PC-9 (cell line): Measurements from ENCODE around the gene HIRA. TPM values are rescaled to one million over a fixed set of nuclear protein-coding genes. Genes with fewer than 3 reads are reported as not detected.

ENCODE experiments used
- BruUV-seq: library from RNA; stranded (reverse); fragments of 400-500 nt; replicated peaks from 2 replicates; lab custom pipeline; 2021; lab: Mats Ljungman, UMichigan
- CTCF ChIA-PET: fragments of 300-600 bp; sonication (Branson Sonifier 250); formaldehyde crosslinking; loops from one replicate; lab custom pipeline; 2022; ENCODE audit warnings: antibody characterized with exemption; lab: Charles Lee
- POLR2A ChIA-PET: fragments of 300-600 bp; sonication (Branson Sonifier 250); formaldehyde crosslinking; loops from one replicate; lab custom pipeline; 2022; ENCODE audit warnings: antibody characterized with exemption; ENCODE audit not compliant: unreplicated experiment; lab: Charles Lee
- DNase-seq, 2 experiments: peaks; one replicate each; pipeline versions ENCODE4 v3.0.0 to v3.0.0-alpha.2; 2015 to 2022; ENCODE audit warnings: mixed read lengths in 1 of 2
- H2AFZ ChIP-seq: fragments of 200-600 bp; sonication (generic); 2 replicates; pipeline ENCODE4 v1.8.1; 2017; ENCODE audit warnings: antibody characterized with exemption
- H3F3A ChIP-seq: fragments of 200-600 bp; sonication (generic); 2 replicates; pipeline ENCODE4 v1.8.1; 2017; ENCODE audit warnings: antibody characterized with exemption, mild to moderate bottlenecking, low read depth; ENCODE audit not compliant: insufficient read depth
- H3K27ac ChIP-seq: fragments of 200-600 bp; sonication (generic); 2 replicates; pipeline ENCODE4 v1.6.1; 2016; ENCODE audit warnings: mixed run types
- H3K27me3 ChIP-seq: fragments of 200-600 bp; sonication (generic); 2 replicates; pipeline ENCODE4 v1.6.1; 2016; ENCODE audit warnings: low read depth, mixed run types; ENCODE audit not compliant: insufficient read depth
- H3K36me3 ChIP-seq: fragments of 200-600 bp; sonication (generic); 2 replicates; pipeline ENCODE4 v1.6.1; 2016; ENCODE audit warnings: low read depth, mixed run types
- H3K4me1 ChIP-seq: fragments of 200-600 bp; sonication (generic); replicated peaks from 2 replicates; pipeline ENCODE4 v1.6.1; 2016; ENCODE audit warnings: mixed run types; ENCODE audit not compliant: insufficient read depth
- H3K4me2 ChIP-seq: fragments of 200-600 bp; sonication (generic); 2 replicates; pipeline ENCODE4 v1.6.1; 2017; ENCODE audit warnings: mixed run types
- H3K4me3 ChIP-seq: fragments of 200-600 bp; sonication (generic); 2 replicates; pipeline ENCODE4 v1.6.1; 2016; ENCODE audit warnings: mixed run types
- H3K79me2 ChIP-seq: fragments of 200-600 bp; sonication (generic); 2 replicates; pipeline ENCODE4 v1.6.1; 2017; ENCODE audit warnings: low read depth, mixed run types
- H3K9me2 ChIP-seq: fragments of 200-600 bp; sonication (generic); 2 replicates; pipeline ENCODE4 v1.8.1; 2017; ENCODE audit warnings: mild to moderate bottlenecking; ENCODE audit not compliant: insufficient read depth
- H3K9me3 ChIP-seq: fragments of 200-600 bp; sonication (generic); 2 replicates; pipeline ENCODE4 v1.8.1; 2016; ENCODE audit warnings: low read depth; ENCODE audit not compliant: insufficient read depth
- H4K20me1 ChIP-seq: fragments of 200-600 bp; sonication (generic); 2 replicates; pipeline ENCODE4 v1.8.1; 2017; ENCODE audit not compliant: insufficient read depth
- CTCF ChIP-seq: fragments of 200-600 bp; sonication (generic); conservative IDR thresholded peaks from 2 replicates; pipeline ENCODE4 v1.6.1; 2017; ENCODE audit warnings: mixed run types, antibody characterized with exemption, mild to moderate bottlenecking, moderate library complexity
- EZH2 ChIP-seq: fragments of 200-600 bp; sonication (generic); IDR thresholded peaks from 2 replicates; pipeline ENCODE4 v1.8.0; 2017; ENCODE audit warnings: antibody characterized with exemption, low read depth
- intact Hi-C: fragments of 100-400 bp; cut with micrococcal nuclease; formaldehyde crosslinking; loops from one replicate; pipeline ENCODE4 v1.10.0; 2022; ENCODE audit not compliant: unreplicated experiment
- total RNA-seq: library from RNA; stranded (reverse); gene quantifications from 2 replicates; pipeline ENCODE4 v1.2.3, GENCODE V29; 2021

Gene HIRA
- total RNA-seq, 1 experiment from 2014 or later: 19.2 TPM

- ChIA-PET POLR2A (no interaction called here), CTCF (no interaction called here)
- H3K79me2 ChIP-seq: no peaks in the 10 kb centered on the region
- no peaks in the 10 kb centered on the region for H3K9me3 ChIP-seq
- H2AFZ ChIP-seq: no peak overlapping the region
- no peak overlapping the region for H3K27ac ChIP-seq
- no peaks in the 10 kb centered on the region for H3K27me3 ChIP-seq
- no peaks in the 10 kb centered on the region for H3K9me2 ChIP-seq
- intact Hi-C loops: loop anchor here (10.0 kb wide), 1 partner anchor 62 kb away; no protein-coding TSS in a partner anchor
- TF ChIP-seq EZH2 (no peak), CTCF (no peak)
- DNase-seq: no peak
- H3K36me3 ChIP-seq: no peaks in the 10 kb centered on the region; the same call in 1 of the 2 replicates
- no peak overlapping the region for H3K4me3 ChIP-seq
- no peaks in the 10 kb centered on the region; the same call in none of the 2 replicates for H4K20me1 ChIP-seq
- no peaks in the 10 kb centered on the region for H3F3A ChIP-seq
- no peaks in the 10 kb centered on the region for H3K4me1 ChIP-seq
- H3K4me2 ChIP-seq: no peak overlapping the region
- no TSS peak for BruUV-seq
Observed at GRCh38 chr22:19406846-19407245, 24.7 kb downstream of the HIRA start.

- no peak for DNase-seq
- no TSS peak for BruUV-seq
- POLR2A ChIA-PET: no interaction called here
- CTCF ChIA-PET: no interaction called here
- Histone ChIP-seq H3K4me2 (no peak overlapping the region), H3K9me2 (no peaks in the 10 kb centered on the region), H3K36me3 (no peaks in the 10 kb centered on the region; the same call in 1 of the 2 replicates), H3K27ac (no peak overlapping the region), H3K79me2 (no peaks in the 10 kb centered on the region), H2AFZ (no peak overlapping the region), H4K20me1 (no peaks in the 10 kb centered on the region; the same call in none of the 2 replicates), H3F3A (no peaks in the 10 kb centered on the region), H3K9me3 (no peaks in the 10 kb centered on the region), H3K27me3 (no peaks in the 10 kb centered on the region), H3K4me1 (no peaks in the 10 kb centered on the region), H3K4me3 (no peak overlapping the region)
- intact Hi-C loops: loop anchor here (10.0 kb wide), 1 partner anchor 62 kb away; no protein-coding TSS in a partner anchor
- TF ChIP-seq EZH2 (no peak), CTCF (no peak)
Observed at GRCh38 chr22:19406281-19406811, 25.2 kb downstream of the HIRA start.

GRCh38 chr22:19405652-19406051, 25.9 kb downstream of the HIRA start:
- Histone ChIP-seq H3K27ac (no peak overlapping the region), H3K9me3 (no peaks in the 10 kb centered on the region), H2AFZ (no peak overlapping the region), H3K4me3 (no peak overlapping the region), H4K20me1 (no peaks in the 10 kb centered on the region; the same call in none of the 2 replicates), H3K79me2 (no peaks in the 10 kb centered on the region), H3K4me1 (no peaks in the 10 kb centered on the region), H3K27me3 (no peaks in the 10 kb centered on the region), H3K4me2 (no peak overlapping the region), H3K36me3 (no peaks in the 10 kb centered on the region; the same call in 1 of the 2 replicates), H3K9me2 (no peaks in the 10 kb centered on the region), H3F3A (no peaks in the 10 kb centered on the region)
- intact Hi-C loops: loop anchor here (10.0 kb wide), 1 partner anchor 61 kb away; no protein-coding TSS in a partner anchor
- BruUV-seq: no TSS peak
- POLR2A ChIA-PET: no interaction called here
- CTCF ChIA-PET: no interaction called here
- DNase-seq: no peak
- TF ChIP-seq EZH2: no peak
- TF ChIP-seq CTCF: no peak
